ENCODE measurements around the gene SYNPR. TPM values are rescaled to one million over a fixed set of nuclear protein-coding genes. Genes with fewer than 3 reads are reported as not detected.
A peak's percentile ranks its signal among the peaks of the same experiment; 100 is the strongest.

SYNPR gene
- total and polyA plus RNA-seq, 5 donors from 2014 or later, result not detected

DNA sequence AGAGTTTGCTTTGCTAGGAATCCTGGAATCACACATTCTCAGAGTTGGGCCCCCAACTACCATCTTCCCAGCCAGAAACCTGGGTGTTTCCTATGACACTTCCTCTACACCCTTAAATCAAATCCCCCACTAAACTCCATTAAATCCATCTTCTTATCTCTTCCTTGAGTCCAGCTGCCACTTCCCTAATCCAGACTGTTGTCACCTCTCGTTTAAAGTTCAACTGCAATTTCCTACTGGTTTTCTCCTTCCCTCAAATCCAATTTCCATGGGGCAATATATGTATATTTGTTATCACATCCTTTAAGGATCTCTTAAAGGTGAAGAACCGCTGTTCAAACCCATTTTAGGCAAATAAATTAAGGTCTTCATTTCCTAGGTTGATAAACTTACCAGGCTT lies 300.8 kb downstream of the SYNPR start:
- Mint-ChIP-seq H3K4me3 (no peak overlapping the region), H3K27me3 (peaks cover 6% of the 10 kb centered on the region), H3K9me3 (peaks cover 0 to 9% (median 2%) of the 10 kb centered on the region in 7 donors), H3K4me1 (no peaks in the 10 kb centered on the region), H3K27ac (no peak overlapping the region), H3K36me3 (no peaks in the 10 kb centered on the region)
- Histone ChIP-seq H3K27me3 (ENCODE audit: control insufficient read depth, insufficient read depth, low read length) (no peaks in the 10 kb centered on the region), H3K4me1 (ENCODE audit: control insufficient read depth, insufficient read depth, low read length, poor library complexity, severe bottlenecking) (no peaks in the 10 kb centered on the region), H3K9me3 (ENCODE audit: control insufficient read depth in 2 of 2, low read length in 2 of 2) (no peaks in the 10 kb centered on the region), H3K4me3 (ENCODE audit: low read depth, low read length) (no peak overlapping the region), H3K36me3 (ENCODE audit: control insufficient read depth, insufficient read depth, low read length) (no peaks in the 10 kb centered on the region), H3K27ac (ENCODE audit: insufficient read depth, low read length, poor library complexity, severe bottlenecking) (no peak overlapping the region)
- DNase-seq, result no peak
- ATAC-seq (ENCODE audit: low read depth in 2 of 2), result no peak

DNA sequence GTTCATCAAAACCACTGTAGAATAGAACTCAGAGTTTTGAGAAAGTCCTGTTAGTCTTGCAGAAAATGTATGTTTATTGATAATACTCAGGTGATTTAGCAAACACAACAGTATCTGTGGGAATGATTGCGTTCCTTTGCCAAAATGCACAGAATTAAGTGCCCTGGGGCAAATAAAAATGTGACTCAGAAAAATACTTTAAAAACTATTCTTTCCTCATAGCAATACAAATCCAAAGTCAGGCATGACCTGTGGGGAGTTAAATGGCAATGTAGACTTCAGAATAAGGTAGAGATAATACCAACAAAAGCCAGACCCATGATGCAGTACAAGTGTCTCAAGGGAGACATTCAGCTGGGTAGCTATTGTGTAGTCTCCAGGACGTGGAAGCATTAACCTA lies 302.0 kb downstream of the SYNPR start:
- Histone ChIP-seq H3K27me3 (ENCODE audit: control insufficient read depth, insufficient read depth, low read length) (no peaks in the 10 kb centered on the region), H3K27ac (ENCODE audit: insufficient read depth, low read length, poor library complexity, severe bottlenecking) (no peak overlapping the region), H3K4me3 (ENCODE audit: low read depth, low read length) (no peak overlapping the region), H3K9me3 (ENCODE audit: control insufficient read depth in 2 of 2, low read length in 2 of 2) (no peaks in the 10 kb centered on the region), H3K4me1 (ENCODE audit: control insufficient read depth, insufficient read depth, low read length, poor library complexity, severe bottlenecking) (no peaks in the 10 kb centered on the region), H3K36me3 (ENCODE audit: control insufficient read depth, insufficient read depth, low read length) (no peaks in the 10 kb centered on the region)
- Mint-ChIP-seq H3K36me3 (no peaks in the 10 kb centered on the region), H3K27ac (no peak overlapping the region), H3K4me3 (no peak overlapping the region), H3K9me3 (peaks cover 0 to 9% (median 2%) of the 10 kb centered on the region in 7 donors), H3K27me3 (peaks cover 6% of the 10 kb centered on the region), H3K4me1 (no peaks in the 10 kb centered on the region)
- ATAC-seq (ENCODE audit: low read depth in 2 of 2) (no peak), DNase-seq (no peak)

GRCh38 chr3:63582943-63583500 lies 304.9 kb downstream of the SYNPR start:
- Mint-ChIP-seq H3K27ac (peak overlapping the region in 1 of 3 donors; percentile 2), H3K4me3 (no peak overlapping the region), H3K4me1 (no peaks in the 10 kb centered on the region), H3K9me3 (peaks cover 0 to 8% (median 1%) of the 10 kb centered on the region in 7 donors), H3K27me3 (peaks cover 6% of the 10 kb centered on the region), H3K36me3 (no peaks in the 10 kb centered on the region)
- H3K9me3 ChIP-seq (ENCODE audit: control insufficient read depth in 2 of 2, low read length in 2 of 2), result no peaks in the 10 kb centered on the region
- H3K27me3 ChIP-seq (ENCODE audit: control insufficient read depth, insufficient read depth, low read length), result no peaks in the 10 kb centered on the region
- DNase-seq (no peak), ATAC-seq (ENCODE audit: low read depth in 2 of 2) (no peak)
- no peak overlapping the region for H3K4me3 ChIP-seq (ENCODE audit: low read depth, low read length)
- H3K27ac ChIP-seq (ENCODE audit: insufficient read depth, low read length, poor library complexity, severe bottlenecking), result no peak overlapping the region
- no peaks in the 10 kb centered on the region for H3K4me1 ChIP-seq (ENCODE audit: control insufficient read depth, insufficient read depth, low read length, poor library complexity, severe bottlenecking)
- H3K36me3 ChIP-seq (ENCODE audit: control insufficient read depth, insufficient read depth, low read length), result no peaks in the 10 kb centered on the region

GRCh38 chr3:63584681-63585080 lies 306.6 kb downstream of the SYNPR start:
- no peak overlapping the region for H3K27ac ChIP-seq (ENCODE audit: insufficient read depth, low read length, poor library complexity, severe bottlenecking)
- no peak overlapping the region for H3K27ac Mint-ChIP-seq
- no peak overlapping the region for H3K4me3 Mint-ChIP-seq
- H3K27me3 ChIP-seq (ENCODE audit: control insufficient read depth, insufficient read depth, low read length), result no peaks in the 10 kb centered on the region
- peaks cover 6% of the 10 kb centered on the region for H3K27me3 Mint-ChIP-seq
- H3K9me3 ChIP-seq (ENCODE audit: control insufficient read depth in 2 of 2, low read length in 2 of 2), result peaks cover 0 to 2% of the 10 kb centered on the region in 2 experiments
- DNase-seq (no peak), ATAC-seq (ENCODE audit: low read depth in 2 of 2) (no peak)
- H3K36me3 Mint-ChIP-seq, result no peaks in the 10 kb centered on the region
- H3K4me3 ChIP-seq (ENCODE audit: low read depth, low read length), result no peak overlapping the region
- H3K9me3 Mint-ChIP-seq, result peaks cover 0 to 9% (median 1%) of the 10 kb centered on the region in 7 donors
- H3K4me1 Mint-ChIP-seq, result no peaks in the 10 kb centered on the region
- no peaks in the 10 kb centered on the region for H3K36me3 ChIP-seq (ENCODE audit: control insufficient read depth, insufficient read depth, low read length)
- H3K4me1 ChIP-seq (ENCODE audit: control insufficient read depth, insufficient read depth, low read length, poor library complexity, severe bottlenecking), result no peaks in the 10 kb centered on the region

DNA sequence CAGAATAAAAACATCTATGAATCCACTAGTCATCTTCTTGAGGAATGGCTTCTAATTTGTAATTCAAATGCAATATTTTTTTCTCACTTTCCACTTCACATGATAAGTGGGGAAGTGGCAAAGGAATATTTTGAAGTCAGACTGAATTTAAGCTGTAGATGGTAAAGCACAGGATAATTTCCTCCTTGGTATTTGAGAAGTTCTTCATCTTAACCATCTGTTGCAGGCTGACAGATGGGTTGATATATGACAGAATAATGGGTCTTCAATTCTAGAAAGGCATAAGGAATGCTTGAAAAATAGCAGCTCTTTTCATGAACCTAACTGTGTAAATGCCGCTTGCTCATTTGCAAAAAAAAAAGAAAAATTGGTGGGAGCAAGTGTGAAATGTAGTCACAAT lies 307.8 kb downstream of the SYNPR start:
- no peaks in the 10 kb centered on the region for H3K4me1 Mint-ChIP-seq
- H3K27ac Mint-ChIP-seq, result no peak overlapping the region
- no peak overlapping the region for H3K4me3 Mint-ChIP-seq
- DNase-seq (no peak), ATAC-seq (ENCODE audit: low read depth in 2 of 2) (no peak)
- Histone ChIP-seq H3K27ac (ENCODE audit: insufficient read depth, low read length, poor library complexity, severe bottlenecking) (no peak overlapping the region), H3K4me3 (ENCODE audit: low read depth, low read length) (no peak overlapping the region), H3K4me1 (ENCODE audit: control insufficient read depth, insufficient read depth, low read length, poor library complexity, severe bottlenecking) (no peaks in the 10 kb centered on the region), H3K9me3 (ENCODE audit: control insufficient read depth in 2 of 2, low read length in 2 of 2) (peaks cover 0 to 2% of the 10 kb centered on the region in 2 experiments), H3K36me3 (ENCODE audit: control insufficient read depth, insufficient read depth, low read length) (no peaks in the 10 kb centered on the region), H3K27me3 (ENCODE audit: control insufficient read depth, insufficient read depth, low read length) (no peaks in the 10 kb centered on the region)
- peaks cover 6% of the 10 kb centered on the region for H3K27me3 Mint-ChIP-seq
- H3K36me3 Mint-ChIP-seq, result no peaks in the 10 kb centered on the region
- H3K9me3 Mint-ChIP-seq, result peaks cover 0 to 9% (median 1%) of the 10 kb centered on the region in 7 donors

DNA sequence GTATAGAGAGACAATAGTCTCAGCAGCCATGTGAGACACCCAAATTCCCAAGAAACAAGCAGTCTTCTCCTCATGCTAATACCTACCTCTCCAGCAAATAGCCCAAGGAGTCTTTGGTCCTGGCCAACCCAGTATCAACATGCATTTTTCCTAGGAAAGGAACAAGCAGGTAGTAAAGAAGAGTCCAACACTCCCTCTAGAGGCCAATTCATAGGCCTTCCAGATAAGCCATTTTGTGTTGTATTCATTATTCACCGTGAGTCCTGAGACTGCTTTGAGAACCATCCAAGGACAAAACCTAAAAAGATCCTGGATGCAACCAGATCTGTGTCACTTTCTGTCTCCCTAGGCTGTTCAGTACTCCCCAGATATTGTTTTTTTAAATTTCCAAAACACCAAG lies 310.8 kb downstream of the SYNPR start:
- Histone ChIP-seq H3K4me1 (ENCODE audit: control insufficient read depth, insufficient read depth, low read length, poor library complexity, severe bottlenecking) (no peaks in the 10 kb centered on the region), H3K36me3 (ENCODE audit: control insufficient read depth, insufficient read depth, low read length) (no peaks in the 10 kb centered on the region), H3K4me3 (ENCODE audit: low read depth, low read length) (no peak overlapping the region), H3K27ac (ENCODE audit: insufficient read depth, low read length, poor library complexity, severe bottlenecking) (no peak overlapping the region), H3K9me3 (ENCODE audit: control insufficient read depth in 2 of 2, low read length in 2 of 2) (peaks cover 0 to 2% of the 10 kb centered on the region in 2 experiments), H3K27me3 (ENCODE audit: control insufficient read depth, insufficient read depth, low read length) (no peaks in the 10 kb centered on the region)
- Mint-ChIP-seq H3K4me3 (no peak overlapping the region), H3K27ac (no peak overlapping the region), H3K27me3 (no peaks in the 10 kb centered on the region), H3K4me1 (no peaks in the 10 kb centered on the region), H3K36me3 (no peaks in the 10 kb centered on the region), H3K9me3 (peaks cover 0 to 9% (median 0%) of the 10 kb centered on the region in 7 donors)
- ATAC-seq (ENCODE audit: low read depth in 2 of 2) (no peak), DNase-seq (no peak)

GRCh38 chr3:63593779-63594178 lies 315.7 kb downstream of the SYNPR start:
- ATAC-seq (ENCODE audit: low read depth in 2 of 2) (no peak), DNase-seq (no peak)
- Histone ChIP-seq H3K27ac (ENCODE audit: insufficient read depth, low read length, poor library complexity, severe bottlenecking) (no peak overlapping the region), H3K9me3 (ENCODE audit: control insufficient read depth in 2 of 2, low read length in 2 of 2) (peaks cover 0 to 2% of the 10 kb centered on the region in 2 experiments), H3K4me3 (ENCODE audit: low read depth, low read length) (no peak overlapping the region), H3K36me3 (ENCODE audit: control insufficient read depth, insufficient read depth, low read length) (no peaks in the 10 kb centered on the region), H3K4me1 (ENCODE audit: control insufficient read depth, insufficient read depth, low read length, poor library complexity, severe bottlenecking) (no peaks in the 10 kb centered on the region), H3K27me3 (ENCODE audit: control insufficient read depth, insufficient read depth, low read length) (no peaks in the 10 kb centered on the region)
- H3K4me3 Mint-ChIP-seq, result no peak overlapping the region
- no peaks in the 10 kb centered on the region for H3K27me3 Mint-ChIP-seq
- H3K27ac Mint-ChIP-seq, result no peak overlapping the region
- no peaks in the 10 kb centered on the region for H3K36me3 Mint-ChIP-seq
- H3K9me3 Mint-ChIP-seq, result peaks cover 0 to under 1% (median 0%) of the 10 kb centered on the region in 7 donors
- no peaks in the 10 kb centered on the region for H3K4me1 Mint-ChIP-seq

- Mint-ChIP-seq H3K27me3 (no peaks in the 10 kb centered on the region), H3K9me3 (no peaks in the 10 kb centered on the region), H3K27ac (no peak overlapping the region), H3K4me3 (no peak overlapping the region), H3K36me3 (no peaks in the 10 kb centered on the region), H3K4me1 (no peaks in the 10 kb centered on the region)
- no peak overlapping the region for H3K27ac ChIP-seq (ENCODE audit: insufficient read depth, low read length, poor library complexity, severe bottlenecking)
- no peaks in the 10 kb centered on the region for H3K36me3 ChIP-seq (ENCODE audit: control insufficient read depth, insufficient read depth, low read length)
- no peaks in the 10 kb centered on the region for H3K4me1 ChIP-seq (ENCODE audit: control insufficient read depth, insufficient read depth, low read length, poor library complexity, severe bottlenecking)
- no peak for DNase-seq
- H3K9me3 ChIP-seq (ENCODE audit: control insufficient read depth in 2 of 2, low read length in 2 of 2), result no peaks in the 10 kb centered on the region
- H3K4me3 ChIP-seq (ENCODE audit: low read depth, low read length), result no peak overlapping the region
- no peaks in the 10 kb centered on the region for H3K27me3 ChIP-seq (ENCODE audit: control insufficient read depth, insufficient read depth, low read length)
- ATAC-seq (ENCODE audit: low read depth in 2 of 2), result no peak
Observed at GRCh38 chr3:63595221-63595620, 317.1 kb downstream of the SYNPR start.

All from CD4-positive, CD25-positive, alpha-beta regulatory T cell (primary cell).